MM.1S (cell line): Measurements from ENCODE around the gene ANXA2R.
A peak's percentile ranks its signal among the peaks of the same experiment; 100 is the strongest.

Experiments used
- DNase-seq: peaks from one replicate; pipeline ENCODE4 v3.0.0-alpha.2; 2015
- H2AFZ ChIP-seq: fragments of 300-600 bp; sonication (generic); 2 replicates; pipeline ENCODE4 v1.6.0; 2016; ENCODE audit warnings: antibody characterized with exemption, low read length
- H3F3A ChIP-seq: fragments of 300-600 bp; sonication (generic); 2 replicates; pipeline ENCODE4 v1.6.1; 2016; ENCODE audit warnings: mild to moderate bottlenecking, antibody characterized with exemption, low read length, moderate library complexity, mixed read lengths; ENCODE audit not compliant: insufficient read depth
- H3K27ac ChIP-seq: fragments of 300-600 bp; sonication (generic); 2 replicates; pipeline ENCODE4 v1.5.1; 2016; ENCODE audit warnings: mild to moderate bottlenecking, low read length
- H3K27me3 ChIP-seq: fragments of 300-600 bp; sonication (generic); replicated peaks from 2 replicates; pipeline ENCODE4 v1.6.0; 2016; ENCODE audit warnings: low read length; ENCODE audit not compliant: insufficient read depth
- H3K36me3 ChIP-seq: fragments of 300-600 bp; sonication (generic); replicated peaks from 2 replicates; pipeline ENCODE4 v1.6.1; 2016; ENCODE audit warnings: mild to moderate bottlenecking, low read length, mixed read lengths; ENCODE audit not compliant: insufficient read depth
- H3K4me1 ChIP-seq: fragments of 300-600 bp; sonication (generic); 2 replicates; pipeline ENCODE4 v1.6.1; 2016; ENCODE audit warnings: low read length, mixed read lengths
- H3K4me2 ChIP-seq: fragments of 300-600 bp; sonication (generic); 2 replicates; pipeline ENCODE4 v1.6.0; 2016; ENCODE audit warnings: low read depth, low read length
- H3K4me3 ChIP-seq: fragments of 300-600 bp; sonication (generic); 2 replicates; pipeline ENCODE4 v1.5.1; 2016; ENCODE audit warnings: low read length, mixed read lengths
- H3K79me2 ChIP-seq: fragments of 300-600 bp; sonication (generic); 2 replicates; pipeline ENCODE4 v1.6.1; 2016; ENCODE audit warnings: mixed run types, low read length, mixed read lengths
- H3K9ac ChIP-seq: fragments of 300-600 bp; sonication (generic); 2 replicates; pipeline ENCODE4 v1.6.1; 2016; ENCODE audit warnings: low read length, mixed read lengths
- H3K9me2 ChIP-seq: fragments of 300-600 bp; sonication (generic); replicated peaks from 2 replicates; pipeline ENCODE4 v1.6.1; 2016; ENCODE audit warnings: mild to moderate bottlenecking, low read length, mixed read lengths; ENCODE audit not compliant: insufficient read depth
- H3K9me3 ChIP-seq: fragments of 300-600 bp; sonication (generic); replicated peaks from 2 replicates; pipeline ENCODE4 v1.6.1; 2016; ENCODE audit warnings: mild to moderate bottlenecking, low read length, mixed read lengths; ENCODE audit not compliant: insufficient read depth
- H4K20me1 ChIP-seq: fragments of 300-600 bp; sonication (generic); 2 replicates; pipeline ENCODE4 v1.6.1; 2016; ENCODE audit warnings: mild to moderate bottlenecking, low read length, moderate library complexity, mixed read lengths; ENCODE audit not compliant: insufficient read depth
- EZH2 ChIP-seq: fragments of 300-600 bp; sonication (generic); optimal IDR thresholded peaks from 2 replicates; pipeline ENCODE3; 2017; ENCODE audit warnings: low read depth, mild to moderate bottlenecking, antibody characterized with exemption, low read length, mixed read lengths
- EZH2phosphoT487 ChIP-seq: fragments of 300-600 bp; sonication (generic); IDR thresholded peaks from 2 replicates; pipeline ENCODE4 v1.6.1; 2018; ENCODE audit warnings: antibody characterized with exemption, low read length
- TF ChIP-seq, protein P1 (sequence below): fragments of 300-600 bp; sonication (generic); IDR thresholded peaks from 2 replicates; pipeline ENCODE4 v1.5.1; 2016; ENCODE audit warnings: antibody characterized with exemption, low read length, mixed read lengths

The ANXA2R gene

DNA sequence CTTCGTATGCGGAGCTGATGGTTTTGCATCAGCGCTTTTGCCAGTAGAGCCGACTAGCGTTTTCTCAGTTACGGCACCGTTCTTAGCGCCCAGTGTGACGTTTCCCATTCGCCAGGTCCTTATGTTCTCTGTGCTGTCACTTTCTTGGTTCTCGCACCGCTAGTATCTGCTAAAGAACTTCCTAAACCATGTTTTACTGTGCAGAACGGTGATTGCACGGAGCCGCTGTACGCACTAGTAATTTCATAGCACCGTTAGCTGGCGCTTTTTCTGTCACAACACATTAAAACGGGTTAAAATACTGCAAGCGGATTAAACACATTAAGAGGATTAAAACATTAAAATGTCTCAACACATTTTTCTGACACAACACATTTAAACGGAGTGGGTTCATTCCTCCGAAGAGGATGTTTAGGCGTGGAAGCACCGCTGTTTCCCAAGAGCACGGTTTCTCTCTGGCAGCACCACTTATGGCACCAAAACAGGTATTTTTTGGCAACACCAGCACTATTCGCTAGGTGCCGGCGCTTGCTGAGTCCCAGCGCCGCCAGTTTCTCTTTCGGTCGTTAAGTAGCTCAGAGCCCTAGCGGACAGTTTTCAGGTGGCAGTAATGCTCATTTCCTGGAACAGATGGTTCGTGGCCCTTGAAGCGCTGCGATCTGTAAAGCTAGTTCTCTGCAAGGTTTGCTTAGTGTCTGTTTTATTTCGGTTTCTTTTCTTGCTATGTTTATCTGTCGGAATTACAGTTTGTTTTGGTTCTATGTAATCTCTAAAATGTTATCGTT is 20.3 kb downstream of the ANXA2R start:
- H3K4me2 ChIP-seq: peak overlapping the region; percentile 78
- peak overlapping the region; percentile 79 for H3K4me3 ChIP-seq
- no peaks in the 10 kb centered on the region; the same call in 1 of the 2 replicates for H3K27me3 ChIP-seq
- H4K20me1 ChIP-seq: no peaks in the 10 kb centered on the region
- H3K9me2 ChIP-seq: no peaks in the 10 kb centered on the region
- peak overlapping the region; percentile 75 for H3K9ac ChIP-seq
- H3K9me3 ChIP-seq: no peaks in the 10 kb centered on the region
- no peak for TF ChIP-seq EZH2
- TF ChIP-seq, protein P1, sequence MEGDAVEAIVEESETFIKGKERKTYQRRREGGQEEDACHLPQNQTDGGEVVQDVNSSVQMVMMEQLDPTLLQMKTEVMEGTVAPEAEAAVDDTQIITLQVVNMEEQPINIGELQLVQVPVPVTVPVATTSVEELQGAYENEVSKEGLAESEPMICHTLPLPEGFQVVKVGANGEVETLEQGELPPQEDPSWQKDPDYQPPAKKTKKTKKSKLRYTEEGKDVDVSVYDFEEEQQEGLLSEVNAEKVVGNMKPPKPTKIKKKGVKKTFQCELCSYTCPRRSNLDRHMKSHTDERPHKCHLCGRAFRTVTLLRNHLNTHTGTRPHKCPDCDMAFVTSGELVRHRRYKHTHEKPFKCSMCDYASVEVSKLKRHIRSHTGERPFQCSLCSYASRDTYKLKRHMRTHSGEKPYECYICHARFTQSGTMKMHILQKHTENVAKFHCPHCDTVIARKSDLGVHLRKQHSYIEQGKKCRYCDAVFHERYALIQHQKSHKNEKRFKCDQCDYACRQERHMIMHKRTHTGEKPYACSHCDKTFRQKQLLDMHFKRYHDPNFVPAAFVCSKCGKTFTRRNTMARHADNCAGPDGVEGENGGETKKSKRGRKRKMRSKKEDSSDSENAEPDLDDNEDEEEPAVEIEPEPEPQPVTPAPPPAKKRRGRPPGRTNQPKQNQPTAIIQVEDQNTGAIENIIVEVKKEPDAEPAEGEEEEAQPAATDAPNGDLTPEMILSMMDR: peak; percentile 56
- H3K27ac ChIP-seq: peak overlapping the region; percentile 98
- H3K79me2 ChIP-seq: no peaks in the 10 kb centered on the region
- H2AFZ ChIP-seq: peak overlapping the region; percentile 80
- peak; percentile 98 for DNase-seq
- peaks cover 12% of the 10 kb centered on the region for H3K4me1 ChIP-seq
- H3K36me3 ChIP-seq: no peaks in the 10 kb centered on the region
- H3F3A ChIP-seq: peaks cover 34% of the 10 kb centered on the region

DNA sequence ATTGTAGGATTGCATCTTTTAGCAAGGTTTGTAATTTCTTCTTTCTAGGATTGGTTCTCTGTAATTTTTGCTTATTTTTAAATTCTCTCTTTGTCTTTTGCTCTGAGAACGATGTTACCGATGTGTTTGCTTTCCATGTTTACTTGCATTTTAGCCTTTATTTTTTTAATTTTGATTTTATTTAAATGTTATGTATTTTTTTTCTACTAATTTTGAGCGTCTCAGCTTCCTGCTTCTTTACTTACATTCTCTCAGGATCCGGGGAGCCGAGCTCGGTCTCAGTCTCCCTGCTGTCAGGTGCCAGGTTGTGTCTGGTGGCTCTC is 20.9 kb downstream of the ANXA2R start:
- Histone ChIP-seq H3K4me1 (peaks cover 12% of the 10 kb centered on the region), H3K27me3 (no peaks in the 10 kb centered on the region; the same call in 1 of the 2 replicates), H4K20me1 (no peaks in the 10 kb centered on the region), H3K9me2 (no peaks in the 10 kb centered on the region), H3K4me3 (peak overlapping the region; percentile 79), H2AFZ (peak overlapping the region; percentile 48), H3F3A (peaks cover 34% of the 10 kb centered on the region), H3K79me2 (no peaks in the 10 kb centered on the region), H3K9ac (peak overlapping the region; percentile 75), H3K4me2 (peak overlapping the region; percentile 78), H3K9me3 (no peaks in the 10 kb centered on the region), H3K27ac (peak overlapping the region; percentile 98), H3K36me3 (no peaks in the 10 kb centered on the region)
- DNase-seq: no peak
- no peak for TF ChIP-seq EZH2
- no peak for TF ChIP-seq EZH2phosphoT487
- TF ChIP-seq, protein P1: no peak

DNA sequence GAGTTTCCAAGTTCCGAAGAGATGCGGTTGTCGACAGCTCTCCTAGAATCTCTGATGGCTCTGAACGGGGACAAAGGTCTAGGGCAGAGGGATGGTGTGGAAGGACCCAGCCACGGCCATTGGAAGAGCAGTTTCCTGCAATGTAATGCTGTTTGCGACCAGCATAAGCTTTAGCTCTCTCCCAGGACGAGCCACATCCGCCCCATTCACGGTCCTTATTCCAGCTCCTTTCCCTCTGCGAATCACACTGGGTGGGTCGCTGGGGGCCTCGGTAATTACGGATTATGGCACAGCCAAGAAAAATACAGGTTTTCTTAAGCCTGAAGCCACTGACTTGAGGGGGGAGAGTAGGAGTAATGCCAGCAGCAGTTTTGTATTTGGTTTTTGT is 22.7 kb downstream of the ANXA2R start:
- H3K79me2 ChIP-seq: no peaks in the 10 kb centered on the region
- H3K4me3 ChIP-seq: peak overlapping the region; percentile 63
- H3F3A ChIP-seq: peaks cover 34% of the 10 kb centered on the region
- no peaks in the 10 kb centered on the region; the same call in 1 of the 2 replicates for H3K27me3 ChIP-seq
- no peak for DNase-seq
- no peaks in the 10 kb centered on the region for H3K9me2 ChIP-seq
- H2AFZ ChIP-seq: peak overlapping the region; percentile 66
- H4K20me1 ChIP-seq: no peaks in the 10 kb centered on the region
- peak overlapping the region; percentile 98; the same call in 1 of the 2 replicates for H3K27ac ChIP-seq
- peaks cover 12% of the 10 kb centered on the region for H3K4me1 ChIP-seq
- peak overlapping the region; percentile 82 for H3K4me2 ChIP-seq
- no peaks in the 10 kb centered on the region for H3K9me3 ChIP-seq
- H3K9ac ChIP-seq: peak overlapping the region; percentile 89
- H3K36me3 ChIP-seq: no peaks in the 10 kb centered on the region
- TF ChIP-seq, protein P1: no peak
- TF ChIP-seq EZH2phosphoT487: no peak
- no peak for TF ChIP-seq EZH2
